HEK293T (cell line): ENCODE data around the gene NKX2-1.

Source experiments
- ARNT ChIP-seq: fragments of 450-650 bp; IDR thresholded peaks from 2 replicates; pipeline ENCODE4 v1.6.1; 2017; ENCODE audit warnings: mild to moderate bottlenecking
- BHLHE40 ChIP-seq: fragments of 450-650 bp; IDR thresholded peaks from 2 replicates; pipeline ENCODE4 v1.6.1; 2016; ENCODE audit warnings: mild to moderate bottlenecking, moderate library complexity, borderline replicate concordance
- CTBP1 ChIP-seq: fragments of 450-650 bp; IDR thresholded peaks from 2 replicates; pipeline ENCODE4 v1.6.1; 2016; ENCODE audit warnings: borderline replicate concordance
- ELF4 ChIP-seq: fragments of 450-650 bp; IDR thresholded peaks from 2 replicates; pipeline ENCODE4 v1.6.1; 2017; ENCODE audit warnings: antibody characterized with exemption
- FOXA1 ChIP-seq: fragments of 450-650 bp; IDR thresholded peaks from 2 replicates; pipeline ENCODE4 v1.6.1; 2016; ENCODE audit warnings: mild to moderate bottlenecking
- FOXM1 ChIP-seq: fragments of 450-650 bp; IDR thresholded peaks from 2 replicates; pipeline ENCODE4 v1.6.1; 2017; ENCODE audit warnings: mild to moderate bottlenecking, borderline replicate concordance
- HDGF ChIP-seq: fragments of 450-650 bp; IDR thresholded peaks from 2 replicates; pipeline ENCODE4 v1.6.1; 2017; ENCODE audit warnings: antibody characterized with exemption, borderline replicate concordance
- LEF1 ChIP-seq: fragments of 450-650 bp; IDR thresholded peaks from 2 replicates; pipeline ENCODE4 v1.6.1; 2017; ENCODE audit warnings: mild to moderate bottlenecking, borderline replicate concordance
- NFRKB ChIP-seq: fragments of 450-650 bp; IDR thresholded peaks from 2 replicates; pipeline ENCODE4 v1.6.1; 2016; ENCODE audit warnings: mild to moderate bottlenecking, moderate library complexity
- PKNOX1 ChIP-seq: fragments of 450-650 bp; IDR thresholded peaks from 2 replicates; pipeline ENCODE4 v1.6.1; 2016
- TARDBP ChIP-seq: fragments of 450-650 bp; IDR thresholded peaks from 2 replicates; pipeline ENCODE4 v1.6.1; 2016
- ZNF384 ChIP-seq: fragments of 450-650 bp; IDR thresholded peaks from 2 replicates; pipeline ENCODE4 v1.6.1; 2016

- no peak for TF ChIP-seq FOXA1
- no peak for TF ChIP-seq HDGF
- TF ChIP-seq TARDBP: no peak
- TF ChIP-seq ELF4: no peak
- no peak for TF ChIP-seq CTBP1
- TF ChIP-seq ZNF384: no peak
- TF ChIP-seq ARNT: no peak
- TF ChIP-seq PKNOX1: no peak
- no peak for TF ChIP-seq NFRKB
- TF ChIP-seq LEF1: no peak
- TF ChIP-seq FOXM1: no peak
- no peak for TF ChIP-seq BHLHE40
These were observed 45.4 kb downstream of the NKX2-1 start for GRCh38 chr14:36474593-36474992.
